ENCODE results near the gene PTTG1.

- TF ChIP-seq CTCF (IDR thresholded peaks at IDR 0.05) (no peak), POLR2A (IDR thresholded peaks at IDR 0.05) (no peak)
Measured at GRCh38 chr5:160375701-160376100, 46.0 kb upstream of the PTTG1 start.
